NOMO-1 treated with DMSO at 0.1 percent for 48 hours (cell line): Measurements from ENCODE around the gene CREB5.

ENCODE experiments used
- DNase-seq: peaks from one replicate; lab custom pipeline; 2025; ENCODE audit not compliant: unreplicated experiment; lab: John Stamatoyannopoulos, UW

Gene CREB5

DNA sequence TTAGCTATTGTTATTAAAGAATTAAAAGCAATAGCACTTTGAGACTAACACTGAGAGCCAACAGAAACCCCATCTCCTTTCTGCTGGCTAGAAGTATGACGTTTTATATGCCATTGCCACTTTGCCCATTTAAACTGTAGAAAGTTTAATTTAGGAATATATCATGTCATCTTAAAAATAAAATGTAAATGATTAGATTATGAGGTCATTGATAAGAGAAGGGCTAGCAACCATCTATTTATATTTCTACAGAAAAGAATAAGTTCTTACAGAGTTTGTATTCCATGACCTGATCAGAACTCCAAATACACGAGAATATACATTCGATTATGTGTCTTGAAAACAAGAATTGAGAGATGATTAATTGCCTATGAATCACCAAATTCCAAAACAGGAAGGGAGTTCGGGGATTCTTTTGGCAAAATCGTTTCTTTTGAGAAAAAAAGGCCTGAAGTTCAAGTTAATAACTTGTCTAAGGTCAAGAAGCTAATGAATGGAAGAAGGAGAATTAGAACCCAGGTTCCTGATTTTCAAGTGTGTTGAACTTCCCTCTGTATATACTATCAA is 318.9 kb downstream of the CREB5 start:
- DNase-seq, result no peak

- no peak for DNase-seq
Observed at GRCh38 chr7:28732071-28732869, 320.0 kb downstream of the CREB5 start.

GRCh38 chr7:28733035-28733434 is 320.7 kb downstream of the CREB5 start:
- no peak for DNase-seq

GRCh38 chr7:28738412-28738811 is 326.1 kb downstream of the CREB5 start:
- no peak for DNase-seq

GRCh38 chr7:28739128-28739527 is 326.8 kb downstream of the CREB5 start:
- DNase-seq, result no peak

DNA sequence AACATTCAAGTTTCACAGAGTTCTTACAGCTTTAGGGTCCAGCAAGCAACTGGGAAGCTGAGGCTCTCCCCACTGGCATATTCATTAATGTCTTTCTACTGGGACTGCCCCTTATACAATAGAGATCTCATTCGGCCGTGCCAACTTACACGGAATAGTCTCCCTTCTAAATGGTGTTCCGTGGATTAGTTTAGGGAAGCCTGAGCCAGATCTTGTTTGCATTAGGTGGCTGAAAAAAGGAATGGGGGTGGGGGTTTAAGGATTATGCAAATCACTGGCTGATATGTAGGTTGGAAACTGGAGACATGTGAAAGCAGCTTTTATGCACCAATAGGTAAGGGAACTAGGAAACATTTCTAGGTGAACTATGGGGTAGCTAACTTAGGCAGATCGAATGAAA is 327.5 kb downstream of the CREB5 start:
- DNase-seq, result no peak

DNA sequence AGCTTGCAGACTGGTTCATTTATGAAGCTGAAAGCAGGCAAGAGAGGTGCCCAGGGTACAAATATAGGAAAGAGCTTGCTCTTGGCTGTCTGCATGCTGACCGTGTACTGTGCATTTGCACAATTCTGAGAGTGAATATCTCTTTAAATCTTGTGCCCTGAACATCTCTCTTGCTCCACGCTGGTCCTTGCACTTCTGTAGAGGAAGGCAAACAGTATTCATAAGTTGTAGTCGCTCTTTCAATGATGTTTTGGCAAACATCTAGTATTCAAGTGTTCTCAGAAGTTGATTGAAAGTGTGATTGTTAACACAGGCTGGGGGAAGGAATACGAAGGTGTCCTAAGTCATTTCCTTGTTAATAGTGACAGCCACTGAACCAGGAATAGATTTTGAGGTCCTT is 332.6 kb downstream of the CREB5 start:
- no peak for DNase-seq

DNA sequence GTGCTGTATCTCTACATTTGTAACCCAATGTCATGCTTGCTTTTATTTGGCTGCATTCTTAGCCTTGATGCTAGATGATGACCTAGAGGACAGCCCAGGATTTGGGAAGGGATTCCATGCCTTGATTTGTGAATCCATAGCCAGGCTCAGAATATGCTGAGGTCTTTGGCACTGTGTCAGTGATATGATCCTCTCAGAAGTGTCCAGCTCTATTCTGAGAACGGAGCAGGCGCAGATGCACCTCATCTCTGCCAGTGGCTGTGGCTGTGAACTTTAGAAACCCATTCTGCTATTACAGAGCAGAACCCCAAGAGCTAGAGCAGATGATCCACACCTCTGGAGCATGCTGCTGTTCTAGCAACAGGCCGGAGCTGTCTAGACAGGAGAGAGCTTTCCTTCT is 333.0 kb downstream of the CREB5 start:
- no peak for DNase-seq

DNA sequence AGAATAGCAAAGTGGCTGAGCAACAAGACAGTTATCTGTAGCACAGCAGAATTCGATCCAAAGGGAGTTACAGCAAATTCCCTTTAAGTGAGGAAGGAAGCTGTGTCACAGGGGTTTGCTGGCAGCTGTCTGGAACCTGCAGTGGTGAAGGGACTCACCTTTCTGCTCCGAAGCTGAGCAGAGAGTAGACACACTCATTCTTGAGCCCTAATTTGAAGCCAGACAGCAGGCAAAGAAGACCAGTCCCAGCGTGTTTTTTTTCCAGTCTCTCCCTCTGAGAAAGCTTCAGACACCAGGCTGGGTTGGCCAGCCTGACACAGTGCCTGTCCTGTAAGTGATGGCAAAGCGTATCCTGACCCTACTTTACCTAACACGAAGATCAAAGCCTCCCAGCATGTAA is 335.1 kb downstream of the CREB5 start:
- no peak for DNase-seq

DNA sequence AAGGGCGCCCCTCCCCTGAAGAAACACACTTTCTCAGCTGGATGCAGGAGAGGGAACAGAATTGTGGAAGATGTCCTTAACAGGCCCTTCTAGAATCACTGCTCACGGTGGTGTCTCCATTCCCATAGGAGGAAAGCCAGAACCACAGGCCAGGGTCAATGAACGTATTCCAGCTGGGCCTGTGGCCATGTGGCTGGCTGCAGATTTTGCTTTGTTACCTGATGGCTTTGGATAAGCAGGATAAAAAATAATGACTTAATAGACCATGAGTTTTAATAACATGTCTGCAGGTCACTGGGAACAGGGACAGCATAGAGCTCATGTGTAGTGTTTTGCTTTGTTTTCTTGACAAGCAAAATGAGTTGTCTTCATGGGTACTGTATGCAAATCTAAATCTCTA is 335.5 kb downstream of the CREB5 start:
- DNase-seq, result no peak

- no peak for DNase-seq
Observed at GRCh38 chr7:28748346-28748745, 336.0 kb downstream of the CREB5 start.

- DNase-seq, result peak; percentile 87
Observed at GRCh38 chr7:28748933-28749584, 336.7 kb downstream of the CREB5 start.

- DNase-seq, result no peak
Observed at GRCh38 chr7:28749638-28750037, 337.3 kb downstream of the CREB5 start.

DNA sequence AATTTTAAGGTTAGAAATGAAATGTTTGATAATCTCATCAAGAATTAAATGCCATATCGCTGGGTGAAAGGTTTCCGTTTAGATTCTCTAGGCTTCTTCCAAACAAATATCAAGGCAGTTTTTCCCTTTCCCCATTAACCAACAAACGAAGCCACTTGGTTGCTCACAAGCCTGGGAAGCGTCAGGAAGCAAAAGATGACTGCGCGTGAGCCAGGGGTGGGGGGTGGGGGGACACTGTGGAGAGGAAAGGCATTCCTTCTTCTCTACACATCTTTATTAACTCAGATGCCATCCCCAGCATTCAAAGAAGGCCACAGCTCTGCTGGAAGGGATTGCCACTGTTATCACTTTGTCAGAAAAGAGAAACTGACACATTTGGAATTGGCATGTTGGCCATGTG is 338.7 kb downstream of the CREB5 start:
- DNase-seq, result no peak

DNA sequence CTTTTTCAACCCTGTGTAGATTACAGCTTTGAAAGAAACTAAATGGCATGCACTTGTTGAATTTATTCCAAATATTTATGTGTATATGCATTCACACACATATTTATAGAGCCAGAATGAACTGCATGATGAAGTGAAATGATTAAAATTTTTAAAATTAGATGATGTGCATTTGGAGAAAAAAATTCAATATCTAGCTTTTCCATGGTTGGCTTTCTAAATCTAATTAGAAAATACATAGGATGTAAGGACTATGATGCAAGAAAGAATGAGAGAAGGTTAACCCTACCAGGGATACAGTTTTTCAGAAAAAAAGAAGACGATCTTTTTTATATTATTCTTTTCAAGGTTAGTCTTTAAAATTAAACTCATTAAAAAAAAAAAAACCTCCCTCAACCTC is 341.3 kb downstream of the CREB5 start:
- no peak for DNase-seq

- no peak for DNase-seq
Observed at GRCh38 chr7:28754027-28754426, 341.7 kb downstream of the CREB5 start.

GRCh38 chr7:28754447-28754846 is 342.1 kb downstream of the CREB5 start:
- DNase-seq, result no peak

- no peak for DNase-seq
Observed at GRCh38 chr7:28755255-28755654, 342.9 kb downstream of the CREB5 start.

GRCh38 chr7:28758186-28758585 is 345.9 kb downstream of the CREB5 start:
- DNase-seq, result no peak

- DNase-seq, result no peak
Observed at GRCh38 chr7:28759475-28759971, 347.2 kb downstream of the CREB5 start.

GRCh38 chr7:28761505-28761904 is 349.2 kb downstream of the CREB5 start:
- DNase-seq, result no peak

GRCh38 chr7:28762651-28763050 is 350.3 kb downstream of the CREB5 start:
- DNase-seq, result no peak
